NOMO-1 treated with dmso at 0.1 percent for 144 hours (cell line): ENCODE results near the gene ZNF212.
"Not testable (repeated sequence)": the region's sequence is repeated elsewhere in the genome, so short reads cannot be mapped to it uniquely, and the experiment has no call there.

Experiments
- DNase-seq: peaks from one replicate; lab custom pipeline; 2025; ENCODE audit not compliant: unreplicated experiment; lab: John Stamatoyannopoulos, UW

ZNF212 gene

DNA sequence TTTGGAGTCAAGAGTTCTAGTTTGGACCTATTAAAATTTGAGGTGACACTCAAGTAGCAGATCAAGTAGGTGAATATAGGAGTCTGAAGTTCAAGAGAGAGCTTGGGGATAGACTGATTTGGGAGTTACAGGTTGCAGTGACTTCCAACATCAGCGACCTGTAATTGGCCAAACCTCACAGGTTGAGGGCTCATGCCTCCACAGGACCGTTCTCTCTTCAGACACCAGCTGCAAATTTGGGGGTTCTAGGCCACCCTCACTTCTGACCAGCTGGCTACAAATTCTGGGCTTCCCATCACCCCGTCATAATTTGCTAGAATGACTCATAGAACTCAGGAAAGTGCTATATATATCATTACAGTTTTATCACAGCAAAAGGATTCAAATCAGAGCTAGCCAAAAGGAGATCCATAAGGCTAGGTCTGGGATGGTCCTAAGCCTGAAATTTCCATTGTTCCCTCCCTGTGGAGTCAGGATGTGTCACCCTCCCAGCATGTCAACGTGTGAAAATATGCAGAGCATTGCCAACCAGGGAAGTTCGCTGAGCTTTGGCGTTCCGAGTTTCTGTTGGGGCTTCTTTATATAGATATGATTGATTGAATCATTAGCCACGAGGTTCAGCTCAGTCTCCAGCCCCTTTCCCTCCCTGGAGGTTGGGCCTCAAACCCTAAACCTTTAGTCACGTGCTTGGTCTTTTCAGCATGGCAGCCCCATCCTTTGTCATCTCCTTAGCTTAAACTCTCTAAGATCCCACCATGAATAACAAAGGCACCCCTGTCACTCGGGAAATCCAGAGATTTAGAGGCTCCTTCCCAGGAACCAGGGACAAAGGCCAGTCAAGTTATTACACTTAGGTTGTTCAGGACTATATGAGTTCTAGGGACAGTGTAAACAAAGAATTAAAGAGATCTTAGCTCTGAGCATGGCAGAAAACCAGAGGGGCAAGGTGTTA is 20.7 kb upstream of the ZNF212 start:
- DNase-seq = no peak

DNA sequence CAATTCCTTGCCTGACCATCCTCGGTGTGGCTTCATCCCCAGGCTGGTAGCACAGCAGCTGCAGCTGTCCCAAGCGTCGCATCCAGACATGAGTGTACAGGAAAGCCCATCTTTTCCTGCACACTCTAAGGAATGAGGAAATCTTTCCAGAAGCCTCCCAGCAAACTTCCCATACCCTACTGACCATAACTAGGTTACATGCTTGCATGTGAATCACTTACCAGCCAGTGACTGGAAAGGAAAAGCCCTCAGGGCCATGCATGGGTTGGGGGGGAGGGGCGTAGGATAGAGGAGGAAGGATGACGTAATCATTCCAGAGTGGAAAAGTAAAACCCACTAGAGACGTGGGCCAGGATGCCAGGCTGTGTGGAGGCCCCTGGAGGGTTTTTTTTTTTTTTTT is 18.9 kb upstream of the ZNF212 start:
- DNase-seq = no peak

DNA sequence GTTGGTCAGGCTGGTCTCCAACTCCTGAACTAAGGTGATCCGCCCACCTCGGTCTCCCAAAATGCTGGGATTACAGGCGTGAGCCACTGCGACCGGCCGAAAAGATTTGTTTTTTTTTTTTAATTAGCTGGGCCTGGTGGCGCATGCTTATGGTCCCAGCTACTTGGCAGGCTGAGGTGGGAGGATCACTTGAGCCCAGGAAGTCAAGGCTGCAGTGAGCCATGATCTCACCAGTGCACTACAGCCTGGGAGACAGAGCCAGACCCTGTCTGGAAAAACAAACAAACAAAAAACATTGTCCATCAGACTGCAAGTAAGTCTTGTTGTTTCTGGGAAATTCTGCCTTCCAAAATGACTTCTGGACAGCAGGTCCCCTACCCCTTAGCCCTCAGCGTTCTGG is 16.3 kb upstream of the ZNF212 start:
- DNase-seq = no peak

DNA sequence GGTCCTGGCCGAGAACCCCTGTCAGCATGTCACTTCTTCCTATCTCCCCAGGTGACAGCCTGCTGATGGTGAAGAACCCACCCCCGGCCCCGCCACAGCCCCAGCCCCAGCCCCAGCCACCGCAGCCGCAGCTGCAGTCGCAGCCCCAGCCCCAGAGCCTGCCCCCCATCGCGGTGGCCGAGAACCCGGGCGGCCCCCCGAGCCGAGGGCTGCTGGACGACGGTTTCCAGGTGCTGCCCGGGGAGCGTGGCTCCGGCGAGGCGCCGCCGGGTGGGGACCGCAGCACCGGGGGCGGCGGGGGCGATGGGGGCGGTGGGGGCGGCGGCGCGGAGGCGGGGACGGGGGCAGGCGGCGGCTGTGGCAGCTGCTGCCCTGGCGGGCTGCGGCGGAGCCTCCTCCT is 15.7 kb upstream of the ZNF212 start:
- DNase-seq = no peak

DNA sequence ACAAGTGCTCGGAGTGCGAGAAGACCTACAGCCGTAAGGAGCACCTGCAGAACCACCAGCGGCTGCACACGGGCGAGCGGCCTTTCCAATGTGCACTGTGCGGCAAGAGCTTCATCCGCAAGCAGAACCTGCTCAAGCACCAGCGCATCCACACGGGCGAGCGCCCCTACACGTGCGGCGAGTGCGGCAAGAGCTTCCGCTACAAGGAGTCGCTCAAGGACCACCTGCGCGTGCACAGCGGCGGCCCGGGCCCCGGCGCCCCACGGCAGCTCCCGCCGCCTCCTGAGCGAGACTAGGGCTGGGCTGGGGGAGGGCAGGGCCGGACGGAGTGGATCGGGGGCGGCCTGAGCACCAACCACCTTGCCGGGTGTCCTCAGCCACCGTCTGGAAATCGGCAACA is 15.1 kb upstream of the ZNF212 start:
- DNase-seq = no peak

DNA sequence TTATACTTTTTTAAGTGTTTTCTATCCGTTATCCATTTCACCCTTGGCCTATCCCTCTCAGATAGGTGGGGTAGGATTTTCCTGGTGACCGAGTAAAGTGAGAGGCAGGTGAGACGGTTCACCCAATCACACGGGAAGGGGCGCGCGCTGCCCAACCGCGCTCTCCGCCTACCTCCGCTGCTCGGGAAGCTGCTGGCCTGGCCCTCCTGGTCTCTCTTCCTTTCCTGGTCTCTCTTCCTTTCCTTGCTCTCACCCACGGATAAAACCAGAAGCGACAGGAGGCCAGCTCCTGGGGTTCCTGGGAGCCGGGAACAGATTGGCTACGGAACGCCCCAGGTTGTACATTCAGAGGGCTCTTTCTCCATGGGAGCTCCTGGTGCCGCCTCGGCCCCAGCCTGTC is 14.3 kb upstream of the ZNF212 start:
- DNase-seq = no peak

DNA sequence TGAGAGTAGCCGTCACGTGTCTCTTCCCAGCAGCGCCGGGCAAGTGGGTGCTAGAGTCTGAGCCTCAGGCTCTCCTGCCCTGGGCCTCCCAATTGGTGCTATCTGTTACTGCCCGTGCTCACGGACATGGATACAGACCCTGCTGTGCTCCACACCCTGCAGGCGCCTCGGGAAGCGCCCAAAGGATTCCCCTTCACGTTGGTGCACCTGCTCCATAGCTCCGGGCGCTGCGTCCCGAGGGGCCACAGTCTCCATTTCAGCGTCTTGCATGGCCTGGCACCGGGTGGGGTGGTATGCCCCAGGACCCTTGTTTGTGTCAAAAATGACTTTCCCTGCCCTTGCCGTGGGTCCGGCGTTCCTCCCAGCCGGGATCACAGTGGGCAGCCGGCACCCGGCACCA is 13.8 kb upstream of the ZNF212 start:
- DNase-seq = no peak

DNA sequence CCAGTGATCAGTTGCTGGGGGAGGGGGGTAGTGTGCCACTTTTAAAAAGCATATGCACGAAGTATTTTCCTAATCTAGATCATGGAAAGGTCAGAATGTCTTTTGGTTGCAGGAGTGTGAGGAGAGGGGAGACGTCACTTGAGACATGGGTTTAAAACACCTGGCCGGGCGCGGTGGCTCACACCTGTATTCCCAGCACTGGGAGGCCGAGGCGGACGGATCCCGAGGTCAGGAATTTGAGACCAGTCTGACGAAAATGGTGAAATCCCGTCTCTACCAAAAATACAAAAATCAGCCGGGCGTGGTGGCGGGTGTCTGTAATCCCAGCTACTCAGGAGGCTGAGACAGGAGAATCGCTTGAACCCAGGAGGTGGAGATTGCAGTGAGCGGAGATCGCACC is 13.1 kb upstream of the ZNF212 start:
- DNase-seq = not testable (repeated sequence)

DNA sequence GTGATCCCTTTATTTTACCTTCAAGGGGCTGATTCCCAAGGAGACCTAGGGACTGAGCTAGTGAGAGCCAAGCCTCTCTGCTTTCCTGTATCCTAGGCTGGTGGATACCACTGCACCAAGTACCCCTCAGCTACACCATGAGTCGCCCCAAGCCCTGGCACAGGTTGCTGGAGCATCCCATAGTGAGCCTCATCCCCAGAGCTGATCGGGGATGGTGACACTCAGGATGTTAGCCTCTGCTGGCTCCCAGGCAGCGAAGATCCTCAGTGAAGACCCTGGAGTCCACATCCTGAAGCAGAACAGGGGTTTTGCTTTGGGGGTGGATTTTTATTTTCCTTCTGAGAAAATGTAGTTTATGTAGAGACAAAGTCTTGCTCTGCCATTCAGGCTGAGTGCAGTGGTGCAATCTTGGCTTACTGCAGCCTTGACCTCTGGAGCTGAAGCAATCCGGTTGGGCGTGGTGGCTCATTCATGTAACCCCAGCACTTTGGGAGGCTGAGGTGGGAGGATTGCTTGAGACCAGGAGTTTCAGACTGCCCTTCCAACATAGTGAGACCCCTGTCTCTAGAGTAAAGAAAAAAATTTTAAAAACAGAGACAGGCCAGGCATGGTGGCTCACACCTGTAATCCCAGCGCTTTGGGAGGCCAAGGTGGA is 12.5 kb upstream of the ZNF212 start:
- DNase-seq = no peak

DNA sequence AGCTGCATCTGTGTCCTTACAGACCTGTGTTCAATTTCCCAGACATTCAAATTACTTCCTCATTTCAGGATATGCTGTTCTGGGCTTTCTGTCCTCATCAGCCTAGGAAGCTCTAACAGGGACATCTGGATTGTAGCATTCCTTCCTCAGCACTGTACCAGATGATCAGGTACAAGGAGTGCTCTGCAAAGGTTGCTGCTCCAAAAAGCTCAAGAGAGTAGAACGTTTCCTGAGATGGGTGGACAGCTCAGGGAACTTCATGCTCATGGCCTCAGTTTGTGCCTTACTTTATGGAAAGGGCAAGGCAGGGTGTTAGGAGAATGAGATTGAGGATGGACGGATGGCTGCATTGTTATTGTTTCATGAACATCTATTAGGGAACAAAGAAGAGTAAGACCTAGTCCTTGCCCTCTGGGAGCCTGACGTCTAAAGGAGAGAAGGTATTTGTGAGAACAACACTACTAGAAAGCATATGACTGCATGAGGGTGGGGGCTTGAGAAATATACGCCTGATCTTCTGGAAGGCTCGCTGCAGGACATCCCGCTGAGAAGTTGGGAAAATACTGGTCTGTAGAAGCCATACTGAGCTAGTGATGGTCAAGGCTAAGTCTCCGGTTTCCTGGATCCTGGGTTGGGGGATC is 10.5 kb upstream of the ZNF212 start:
- no peak for DNase-seq

DNA sequence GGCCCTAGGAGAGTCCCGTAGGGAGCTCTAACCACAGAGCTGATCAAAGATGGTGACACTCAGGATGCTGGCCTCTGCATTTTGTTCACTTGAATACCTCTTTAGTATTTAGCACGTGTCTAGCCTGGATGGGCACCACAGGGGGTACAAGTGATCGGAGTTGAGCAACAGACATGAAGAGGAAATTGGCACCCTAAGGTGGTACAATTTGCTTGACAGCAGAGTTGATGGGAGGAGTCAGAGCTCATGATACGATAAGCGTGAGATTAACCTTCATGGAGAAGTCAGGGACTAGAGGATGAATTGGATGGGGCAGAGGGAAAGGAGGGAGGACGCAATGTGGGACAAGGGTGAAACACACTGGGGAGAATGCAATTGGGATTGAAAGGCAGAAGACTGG is 9.9 kb upstream of the ZNF212 start:
- no peak for DNase-seq

DNA sequence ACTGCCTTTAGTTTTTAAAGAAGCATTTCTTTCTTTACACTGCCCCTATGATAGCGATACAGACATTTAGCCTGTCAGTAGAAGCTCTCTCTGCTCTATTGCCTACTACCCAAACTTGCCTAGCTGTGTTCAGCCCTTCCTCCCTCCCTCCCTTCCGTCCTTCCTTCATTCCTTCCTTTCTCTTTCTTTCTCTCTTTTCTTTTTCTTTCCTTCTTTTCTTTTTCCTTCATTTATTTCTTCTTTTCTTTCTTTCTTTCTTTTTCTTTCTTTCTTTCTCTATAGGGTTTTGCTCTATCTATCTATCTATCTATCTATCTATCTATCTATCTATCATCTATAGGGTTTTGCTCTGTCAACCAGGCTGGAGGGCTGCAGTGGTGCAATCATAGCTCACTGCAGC is 7.1 kb upstream of the ZNF212 start:
- DNase-seq = no peak

DNA sequence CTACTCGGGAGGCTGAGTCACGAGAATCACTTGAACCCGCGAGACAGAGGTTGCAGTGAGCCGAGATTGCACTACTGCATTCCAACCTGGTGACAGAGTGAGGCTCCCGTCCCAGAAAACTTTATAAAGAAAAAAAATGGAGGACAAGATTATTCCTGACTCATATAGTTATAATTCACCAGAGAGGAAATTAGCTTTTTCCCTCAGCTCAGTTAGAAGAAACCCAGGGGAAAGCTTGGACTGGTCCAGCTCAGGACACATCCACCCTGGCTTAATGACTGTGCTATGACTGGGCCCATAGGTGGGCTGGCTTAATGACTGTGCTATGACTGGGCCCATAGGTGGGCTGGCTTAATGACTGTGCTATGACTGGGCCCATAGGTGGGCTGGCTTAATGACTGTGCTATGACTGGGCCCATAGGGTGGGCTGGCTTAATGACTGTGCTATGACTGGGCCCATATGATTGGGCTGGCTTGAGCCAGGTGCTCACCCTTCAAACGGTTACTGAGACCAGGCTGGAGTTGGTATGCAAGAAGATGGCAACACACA is 5.7 kb upstream of the ZNF212 start:
- DNase-seq = not testable (repeated sequence)

DNA sequence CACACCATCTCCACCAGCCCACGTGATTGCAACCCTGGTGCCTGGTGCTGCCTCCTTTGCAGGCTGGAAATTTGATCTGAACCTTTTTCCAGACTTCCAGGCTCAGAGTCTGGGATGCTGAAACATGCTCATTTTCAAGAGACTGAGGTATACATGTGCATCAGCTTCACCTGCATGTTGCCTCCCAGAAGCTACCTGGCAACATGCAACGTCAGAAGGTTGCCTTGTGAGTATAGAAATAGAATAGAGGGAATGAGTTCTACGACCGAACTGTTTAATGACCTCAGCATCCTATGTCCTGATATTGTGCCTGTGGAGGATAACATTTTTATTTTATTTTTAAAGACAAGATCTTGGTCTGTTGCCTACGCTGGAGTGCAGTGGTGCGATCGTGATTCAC is 1.9 kb upstream of the ZNF212 start:
- no peak for DNase-seq

DNA sequence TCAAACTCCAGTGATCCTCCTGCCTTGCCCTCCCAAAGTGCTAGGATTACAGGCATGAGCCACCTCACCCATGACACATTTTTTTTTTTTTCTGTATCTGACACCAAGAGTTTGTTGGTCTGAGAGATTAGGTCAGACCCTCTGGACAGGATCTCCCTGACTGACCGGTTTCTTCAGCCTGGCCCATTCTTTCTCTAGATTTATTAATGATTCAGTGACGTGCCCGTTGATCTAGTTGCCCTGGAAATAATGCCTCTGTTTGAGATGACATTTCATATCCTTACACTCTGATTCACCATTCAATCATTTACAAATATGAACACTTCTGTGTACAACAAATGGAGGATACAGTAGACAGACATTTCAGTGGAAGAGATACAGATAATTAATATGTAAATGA is 1.4 kb upstream of the ZNF212 start:
- DNase-seq = no peak

DNA sequence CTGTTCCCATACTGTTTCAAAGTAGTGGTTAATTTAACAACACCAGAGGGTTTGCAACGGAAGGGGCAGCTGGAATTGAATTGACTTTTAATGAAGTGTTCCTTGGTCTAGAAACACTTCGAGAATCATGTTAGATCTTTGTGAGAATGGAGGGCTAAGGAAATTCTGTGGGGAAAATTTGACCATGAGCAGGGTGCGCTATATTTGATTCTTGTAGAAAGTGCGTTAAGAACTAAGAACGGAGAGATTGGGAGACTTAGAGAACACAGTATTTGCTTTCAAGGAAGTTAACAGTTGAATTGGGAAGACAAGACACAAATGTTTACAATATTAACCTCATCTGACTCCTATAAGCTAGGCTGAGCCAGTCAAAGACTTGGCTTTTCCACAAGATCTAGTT is 1.2 kb downstream of the ZNF212 start:
- DNase-seq = no peak

DNA sequence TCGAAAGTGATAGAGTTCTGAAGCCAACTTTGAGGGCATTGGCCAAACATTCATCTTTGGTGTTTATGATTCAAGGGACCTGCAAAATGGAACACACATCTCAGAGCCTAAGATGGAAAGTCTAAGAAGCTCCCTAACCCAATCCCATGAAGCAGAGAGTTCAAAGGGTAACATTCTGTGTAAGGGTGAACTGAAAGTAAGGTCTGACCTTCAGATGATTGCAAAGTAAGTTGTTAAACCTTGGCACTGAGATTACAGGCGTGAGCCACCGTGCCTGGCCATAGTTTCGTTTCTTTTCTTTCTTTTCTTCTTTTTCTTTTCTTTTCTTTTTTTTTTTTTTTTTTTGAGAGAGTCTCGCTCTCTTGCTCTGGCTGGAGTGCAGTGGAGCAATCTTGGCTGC is 2.2 kb downstream of the ZNF212 start:
- DNase-seq = no peak

DNA sequence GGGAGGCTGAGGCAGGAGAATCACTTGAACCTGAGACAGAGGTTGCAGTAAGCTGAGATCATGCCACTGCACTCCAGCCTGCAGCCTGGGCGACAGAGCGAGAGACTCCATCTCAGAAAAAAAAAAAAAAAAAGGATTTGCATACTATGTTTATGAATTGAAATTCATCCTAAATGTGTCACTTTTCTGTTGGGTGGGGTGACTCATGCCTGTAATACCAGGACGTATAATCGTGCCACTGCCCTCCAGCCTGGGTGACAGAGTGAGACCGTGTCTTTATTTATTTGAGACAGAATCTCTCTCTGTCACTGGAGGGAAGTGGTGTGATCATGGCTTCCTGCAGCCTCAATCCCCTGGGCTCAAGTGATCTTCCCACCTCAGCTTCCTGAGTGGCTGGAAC is 5.8 kb downstream of the ZNF212 start:
- no peak for DNase-seq

DNA sequence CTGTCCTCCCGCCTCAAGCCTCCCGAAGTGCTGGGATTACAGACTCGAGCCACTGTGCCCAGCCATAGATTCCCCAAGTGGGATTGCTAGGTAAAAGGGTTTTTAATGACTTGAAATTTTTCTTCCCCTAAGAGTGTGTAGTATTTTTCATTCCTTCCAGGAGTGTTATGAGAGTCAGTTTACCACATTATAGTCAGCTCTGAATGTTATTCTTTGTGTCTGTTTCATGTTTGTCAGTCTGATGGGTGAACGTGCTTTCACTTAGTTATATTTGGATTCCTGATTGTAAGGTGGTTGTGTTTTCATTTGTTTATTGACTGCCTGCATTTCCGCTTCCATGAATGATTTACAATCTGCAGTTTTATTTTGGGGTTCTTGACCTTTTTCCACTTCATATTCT is 6.3 kb downstream of the ZNF212 start:
- no peak for DNase-seq

DNA sequence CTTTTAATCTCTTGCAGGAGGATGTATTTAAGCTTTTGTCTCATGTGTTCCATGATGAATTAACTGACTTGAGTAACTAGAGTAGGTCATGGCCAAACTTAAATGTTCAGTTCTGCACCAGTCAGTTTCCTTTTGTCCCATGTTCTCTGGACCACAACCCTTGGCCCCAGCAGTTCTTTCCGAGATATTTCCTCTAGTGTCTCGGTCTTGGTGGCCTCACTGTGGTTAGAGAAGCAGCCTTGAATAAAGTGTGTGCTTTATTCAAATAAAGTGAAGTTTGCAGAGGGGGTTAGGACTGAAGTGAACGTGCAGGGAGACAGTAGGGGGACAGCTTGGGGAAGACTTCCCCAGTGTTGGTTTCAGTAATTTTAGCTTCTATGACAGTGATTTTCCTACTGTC is 9.3 kb downstream of the ZNF212 start:
- DNase-seq = no peak

DNA sequence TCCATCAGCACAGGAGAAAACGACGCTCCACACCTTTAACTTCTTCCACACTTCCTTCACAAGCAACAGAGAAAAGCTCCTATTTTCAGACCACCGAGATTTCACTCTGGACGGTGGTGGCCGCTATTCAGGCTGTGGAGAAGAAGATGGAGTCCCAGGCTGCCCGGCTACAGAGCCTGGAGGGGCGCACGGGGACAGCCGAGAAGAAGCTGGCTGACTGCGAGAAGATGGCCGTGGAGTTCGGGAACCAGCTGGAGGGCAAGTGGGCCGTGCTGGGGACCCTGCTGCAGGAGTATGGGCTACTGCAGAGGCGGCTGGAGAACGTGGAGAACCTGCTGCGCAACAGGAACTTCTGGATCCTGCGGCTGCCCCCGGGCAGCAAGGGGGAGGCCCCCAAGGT is 10.7 kb downstream of the ZNF212 start:
- DNase-seq = not testable (repeated sequence)

DNA sequence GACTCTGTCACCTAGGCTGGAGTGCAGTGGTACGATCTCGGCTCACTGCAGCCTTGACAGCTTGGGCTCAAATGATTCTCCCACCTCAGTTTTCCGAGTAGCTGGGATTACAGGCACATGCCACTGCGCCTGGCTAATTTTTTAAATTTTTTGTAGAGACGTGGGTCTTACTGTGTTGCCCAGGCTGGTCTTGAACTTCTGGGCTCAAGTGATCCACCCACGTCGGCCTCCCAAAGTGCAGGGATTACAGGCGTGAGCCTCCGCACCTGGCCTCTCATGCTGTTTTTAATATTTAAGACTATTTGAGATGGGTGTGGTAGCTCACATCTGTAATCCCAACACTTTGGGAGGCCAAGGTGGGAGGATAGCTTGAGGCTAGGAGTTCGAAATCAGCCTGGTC is 12.1 kb downstream of the ZNF212 start:
- DNase-seq = not testable (repeated sequence)
